DOHH2 (cell line): ENCODE results near the gene OR4N2.

Source experiments
- CTCF ChIP-seq: fragments of 200-600 bp; sonication (generic); IDR thresholded peaks from one replicate; pipeline ENCODE4 v1.5.1; 2014; ENCODE audit warnings: antibody characterized with exemption, mild to moderate bottlenecking, low read depth, low read length; ENCODE audit not compliant: poor library complexity, severe bottlenecking
- EZH2phosphoT487 ChIP-seq: fragments of 200-600 bp; sonication (generic); IDR thresholded peaks from 2 replicates; pipeline ENCODE4 v1.6.1; 2017; ENCODE audit warnings: borderline replicate concordance, mild to moderate bottlenecking, antibody characterized with exemption, low read length, moderate library complexity, mixed read lengths

- TF ChIP-seq CTCF (no peak), EZH2phosphoT487 (no peak)
Observed at GRCh38 chr14:19828314-19828713, 24.7 kb downstream of the OR4N2 start.
